GM12878 (cell line): ENCODE results near the gene NDUFB7.
"Not testable (repeated sequence)": the region's sequence is repeated elsewhere in the genome, so short reads cannot be mapped to it uniquely, and the experiment has no call there.

ENCODE experiments used
- CHD2 ChIP-seq: IDR thresholded peaks from 2 replicates; pipeline ENCODE4 v1.6.1; 2011; ENCODE audit warnings: low read depth, low read length, improper control_type of control experiment, borderline replicate concordance
- FOXM1 ChIP-seq: IDR thresholded peaks from 2 replicates; pipeline ENCODE4 v1.6.1; 2012; ENCODE audit warnings: low read depth, mild to moderate bottlenecking, inconsistent platforms, low read length, moderate library complexity
- GATAD2B ChIP-seq: fragments of 450-650 bp; conservative IDR thresholded peaks from 2 replicates; pipeline ENCODE4 v1.6.1; 2017; ENCODE audit warnings: low read depth, mild to moderate bottlenecking, moderate library complexity
- POLR2A ChIP-seq: IDR thresholded peaks from 2 replicates; pipeline ENCODE4 v1.6.1; 2011; ENCODE audit warnings: low read depth, mild to moderate bottlenecking, low read length
- RAD21 ChIP-seq: IDR thresholded peaks from 2 replicates; pipeline ENCODE4 v1.6.1; 2011; ENCODE audit warnings: mild to moderate bottlenecking, low read depth, low read length, moderate library complexity; ENCODE audit not compliant: insufficient read depth
- RBBP5 ChIP-seq: fragments of 200-600 bp; sonication (generic); conservative IDR thresholded peaks from 2 replicates; pipeline ENCODE4 v1.6.1; 2016
- TAF1 ChIP-seq: IDR thresholded peaks from 2 replicates; pipeline ENCODE4 v1.6.1; 2011; ENCODE audit warnings: mild to moderate bottlenecking, low read depth, low read length, borderline replicate concordance
- TF ChIP-seq, protein P1 (sequence below), 3 experiments: IDR thresholded peaks in 2 of 3; conservative IDR thresholded peaks in 1 of 3; 2 replicates each; pipeline ENCODE4 v1.5.1; 2011; ENCODE audit warnings: low read depth in 3 of 3, low read length in 3 of 3, mild to moderate bottlenecking in 3 of 3, control low read depth in 2 of 3, moderate library complexity in 2 of 3, inconsistent platforms in 1 of 3, mixed read lengths in 1 of 3; ENCODE audit not compliant: control insufficient read depth in 2 of 3, insufficient read depth in 1 of 3; ENCODE audit errors: extremely low read depth in 1 of 3
- TF ChIP-seq, protein P2 (sequence below): IDR thresholded peaks from 2 replicates; pipeline ENCODE4 v1.6.1; 2011; ENCODE audit warnings: low read depth, mild to moderate bottlenecking, low read length, moderate library complexity, borderline replicate concordance; ENCODE audit errors: extremely low read depth

DNA sequence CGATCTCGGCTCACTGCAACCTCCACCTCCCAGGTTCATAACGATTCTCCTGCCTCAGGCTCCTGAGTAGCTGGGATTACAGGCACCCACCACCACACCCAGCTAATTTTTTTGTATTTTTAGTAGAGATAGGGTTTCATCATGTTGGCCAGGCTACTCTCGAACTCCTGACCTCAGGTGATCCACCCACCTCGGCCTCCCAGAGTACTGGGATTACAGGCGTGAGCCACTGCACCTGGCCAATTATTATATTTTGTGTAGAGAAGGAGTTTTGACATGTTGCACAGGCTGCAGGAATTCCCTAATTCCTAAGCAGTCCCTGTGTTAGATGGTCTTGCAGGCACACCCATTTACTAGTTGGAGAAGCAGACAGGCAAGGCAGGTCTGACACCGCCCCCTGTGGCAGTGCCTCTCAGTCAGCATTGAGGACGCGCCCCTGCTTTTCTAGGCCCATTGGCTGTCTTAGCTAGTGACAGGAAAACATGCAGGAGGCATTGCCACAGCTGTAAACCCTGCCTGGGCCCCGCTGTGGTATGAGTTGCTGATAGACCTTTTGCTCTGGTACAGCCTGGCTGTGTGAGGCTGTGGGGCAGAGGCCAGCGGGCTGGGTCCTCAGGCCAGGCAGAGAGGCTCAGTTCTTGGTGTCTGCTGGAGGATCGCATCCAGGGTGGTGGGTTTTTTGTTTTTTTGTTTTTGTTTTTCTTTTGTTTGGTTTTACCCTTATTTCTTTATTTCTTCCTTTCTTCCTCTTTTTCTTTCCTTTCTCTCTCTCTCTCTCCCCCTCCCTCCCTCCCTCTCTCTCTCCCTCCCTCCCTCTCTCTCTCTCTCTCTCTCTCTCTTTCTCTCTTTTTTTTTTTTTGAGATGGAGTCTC is 20.5 kb downstream of the NDUFB7 start:
- TF ChIP-seq, protein P1, sequence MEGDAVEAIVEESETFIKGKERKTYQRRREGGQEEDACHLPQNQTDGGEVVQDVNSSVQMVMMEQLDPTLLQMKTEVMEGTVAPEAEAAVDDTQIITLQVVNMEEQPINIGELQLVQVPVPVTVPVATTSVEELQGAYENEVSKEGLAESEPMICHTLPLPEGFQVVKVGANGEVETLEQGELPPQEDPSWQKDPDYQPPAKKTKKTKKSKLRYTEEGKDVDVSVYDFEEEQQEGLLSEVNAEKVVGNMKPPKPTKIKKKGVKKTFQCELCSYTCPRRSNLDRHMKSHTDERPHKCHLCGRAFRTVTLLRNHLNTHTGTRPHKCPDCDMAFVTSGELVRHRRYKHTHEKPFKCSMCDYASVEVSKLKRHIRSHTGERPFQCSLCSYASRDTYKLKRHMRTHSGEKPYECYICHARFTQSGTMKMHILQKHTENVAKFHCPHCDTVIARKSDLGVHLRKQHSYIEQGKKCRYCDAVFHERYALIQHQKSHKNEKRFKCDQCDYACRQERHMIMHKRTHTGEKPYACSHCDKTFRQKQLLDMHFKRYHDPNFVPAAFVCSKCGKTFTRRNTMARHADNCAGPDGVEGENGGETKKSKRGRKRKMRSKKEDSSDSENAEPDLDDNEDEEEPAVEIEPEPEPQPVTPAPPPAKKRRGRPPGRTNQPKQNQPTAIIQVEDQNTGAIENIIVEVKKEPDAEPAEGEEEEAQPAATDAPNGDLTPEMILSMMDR (IDR thresholded peaks at IDR 0.05 in 2 of 3, conservative IDR thresholded peaks at IDR 0.05 in 1 of 3; ENCODE audit: control insufficient read depth in 2 of 3, extremely low read depth in 1 of 3, insufficient read depth in 1 of 3, low read depth in 3 of 3, low read length in 3 of 3): peak; percentile 31 to 44 (median 35); a peak in 4 of 6 replicates
- TF ChIP-seq RBBP5, TAF1, CHD2, POLR2A, GATAD2B, FOXM1: not testable (repeated sequence)
- TF ChIP-seq RAD21: peak; percentile 43; the same call in 1 of the 2 replicates
- TF ChIP-seq, protein P2, sequence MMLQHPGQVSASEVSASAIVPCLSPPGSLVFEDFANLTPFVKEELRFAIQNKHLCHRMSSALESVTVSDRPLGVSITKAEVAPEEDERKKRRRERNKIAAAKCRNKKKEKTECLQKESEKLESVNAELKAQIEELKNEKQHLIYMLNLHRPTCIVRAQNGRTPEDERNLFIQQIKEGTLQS: not testable (repeated sequence)
